ENCODE measurements around the gene RBMS3. TPM values are rescaled to one million over a fixed set of nuclear protein-coding genes. Genes with fewer than 3 reads are reported as not detected.

Gene RBMS3
- total and polyA plus RNA-seq, 2 donors (not counting 1 experiment from before 2014, with no cell fraction given), result 26.9 to 68.4 TPM

- Histone ChIP-seq H4K20me1 (ENCODE audit: control insufficient read depth, extremely low read depth, insufficient read depth, low read length) (no peaks in the 10 kb centered on the region), H3K4me1 (ENCODE audit: control insufficient read depth, extremely low read depth, insufficient read depth, low read length) (no peaks in the 10 kb centered on the region), H2AFZ (ENCODE audit: low read length) (no peak overlapping the region), H3K4me2 (ENCODE audit: extremely low read depth, insufficient read depth, low read length) (no peak overlapping the region), H3K9me3 (ENCODE audit: control insufficient read depth, insufficient read depth, low read depth, low read length) (no peaks in the 10 kb centered on the region), H3K79me2 (ENCODE audit: control insufficient read depth, insufficient read depth, low read length) (no peaks in the 10 kb centered on the region), H3K9ac (ENCODE audit: insufficient read depth, low read length) (no peak overlapping the region), H3K27ac (ENCODE audit: insufficient read depth, low read length) (no peak overlapping the region), H3K27me3 (ENCODE audit: control insufficient read depth, insufficient read depth, low read length) (no peaks in the 10 kb centered on the region), H3K4me3 (replicated peaks in 1 of 4; ENCODE audit: control extremely low read depth in 1 of 4, insufficient read depth in 1 of 4, low read depth in 3 of 4, low read length in 4 of 4) (no peak overlapping the region), H3K36me3 (ENCODE audit: control insufficient read depth, insufficient read depth, low read length) (no peaks in the 10 kb centered on the region)
- TF ChIP-seq EZH2 (IDR thresholded peaks at IDR 0.05; ENCODE audit: low read length, missing control alignments) (no peak), CTCF (conservative IDR thresholded peaks at IDR 0.05 in 1 of 2, IDR thresholded peaks at IDR 0.05 in 1 of 2; ENCODE audit: low read depth in 1 of 2, low read length in 2 of 2) (no peak)
- peak in 1 of 2 donors; percentile 15 for DNase-seq (ENCODE audit: low read depth in 2 of 2)
Observed at GRCh38 chr3:30006111-30006510, 725.2 kb downstream of the RBMS3 start.

- peak in 1 of 2 donors; percentile 23 for DNase-seq (ENCODE audit: low read depth in 2 of 2)
- H3K36me3 ChIP-seq (ENCODE audit: control insufficient read depth, insufficient read depth, low read length), result no peaks in the 10 kb centered on the region
- TF ChIP-seq EZH2 (IDR thresholded peaks at IDR 0.05; ENCODE audit: low read length, missing control alignments) (no peak), CTCF (conservative IDR thresholded peaks at IDR 0.05 in 1 of 2, IDR thresholded peaks at IDR 0.05 in 1 of 2; ENCODE audit: low read depth in 1 of 2, low read length in 2 of 2) (no peak)
- no peaks in the 10 kb centered on the region for H3K9me3 ChIP-seq (ENCODE audit: control insufficient read depth, insufficient read depth, low read depth, low read length)
- H4K20me1 ChIP-seq (ENCODE audit: control insufficient read depth, extremely low read depth, insufficient read depth, low read length), result no peaks in the 10 kb centered on the region
- no peaks in the 10 kb centered on the region for H3K4me1 ChIP-seq (ENCODE audit: control insufficient read depth, extremely low read depth, insufficient read depth, low read length)
- no peak overlapping the region for H3K27ac ChIP-seq (ENCODE audit: insufficient read depth, low read length)
- H3K4me2 ChIP-seq (ENCODE audit: extremely low read depth, insufficient read depth, low read length), result no peak overlapping the region
- H3K4me3 ChIP-seq (replicated peaks in 1 of 4; ENCODE audit: control extremely low read depth in 1 of 4, insufficient read depth in 1 of 4, low read depth in 3 of 4, low read length in 4 of 4), result no peak overlapping the region
- no peak overlapping the region for H3K9ac ChIP-seq (ENCODE audit: insufficient read depth, low read length)
- H2AFZ ChIP-seq (ENCODE audit: low read length), result no peak overlapping the region
- H3K79me2 ChIP-seq (ENCODE audit: control insufficient read depth, insufficient read depth, low read length), result no peaks in the 10 kb centered on the region
- no peaks in the 10 kb centered on the region for H3K27me3 ChIP-seq (ENCODE audit: control insufficient read depth, insufficient read depth, low read length)
Observed at GRCh38 chr3:30007668-30008067, 726.8 kb downstream of the RBMS3 start.

- Histone ChIP-seq H3K9me3 (ENCODE audit: control insufficient read depth, insufficient read depth, low read depth, low read length) (no peaks in the 10 kb centered on the region), H4K20me1 (ENCODE audit: control insufficient read depth, extremely low read depth, insufficient read depth, low read length) (no peaks in the 10 kb centered on the region), H3K27ac (ENCODE audit: insufficient read depth, low read length) (no peak overlapping the region), H2AFZ (ENCODE audit: low read length) (no peak overlapping the region), H3K27me3 (ENCODE audit: control insufficient read depth, insufficient read depth, low read length) (no peaks in the 10 kb centered on the region), H3K36me3 (ENCODE audit: control insufficient read depth, insufficient read depth, low read length) (no peaks in the 10 kb centered on the region), H3K4me1 (ENCODE audit: control insufficient read depth, extremely low read depth, insufficient read depth, low read length) (no peaks in the 10 kb centered on the region), H3K9ac (ENCODE audit: insufficient read depth, low read length) (no peak overlapping the region), H3K79me2 (ENCODE audit: control insufficient read depth, insufficient read depth, low read length) (no peaks in the 10 kb centered on the region), H3K4me3 (replicated peaks in 1 of 4; ENCODE audit: control extremely low read depth in 1 of 4, insufficient read depth in 1 of 4, low read depth in 3 of 4, low read length in 4 of 4) (no peak overlapping the region), H3K4me2 (ENCODE audit: extremely low read depth, insufficient read depth, low read length) (no peak overlapping the region)
- TF ChIP-seq CTCF (conservative IDR thresholded peaks at IDR 0.05 in 1 of 2, IDR thresholded peaks at IDR 0.05 in 1 of 2; ENCODE audit: low read depth in 1 of 2, low read length in 2 of 2) (no peak), EZH2 (IDR thresholded peaks at IDR 0.05; ENCODE audit: low read length, missing control alignments) (no peak)
- DNase-seq (ENCODE audit: low read depth in 2 of 2), result no peak
Observed at GRCh38 chr3:30011237-30011803, 730.4 kb downstream of the RBMS3 start.
